HL-60 (cell line): Measurements from ENCODE around the gene GRAMD2A.

Experiments used
- DNase-seq, 2 experiments: peaks; one replicate each; pipeline ENCODE4 v3.0.0-alpha.2; 2010 to 2020; ENCODE audit warnings: low read depth in 1 of 2, low spot score in 1 of 2
- H3K27ac ChIP-seq: fragments of 250-450 bp; sonication (Bioruptor Pico); replicated peaks from 2 replicates; pipeline ENCODE4 v1.5.1; 2020; ENCODE audit warnings: mild to moderate bottlenecking, moderate library complexity
- H3K27me3 ChIP-seq: fragments of 250-450 bp; sonication (Bioruptor Pico); 2 replicates; pipeline ENCODE4 v1.5.1; 2021; ENCODE audit warnings: mild to moderate bottlenecking, moderate library complexity; ENCODE audit not compliant: insufficient read depth, poor library complexity, severe bottlenecking
- H3K4me3 ChIP-seq: replicated peaks from 2 replicates; pipeline ENCODE4 v1.5.1; 2011; ENCODE audit warnings: mild to moderate bottlenecking, control low read depth, low read length; ENCODE audit not compliant: insufficient read depth
- GABPA ChIP-seq: IDR thresholded peaks from 2 replicates; pipeline ENCODE4 v1.6.1; 2012; ENCODE audit warnings: low read depth
- POLR2AphosphoS5 ChIP-seq: IDR thresholded peaks from 2 replicates; pipeline ENCODE4 v1.6.1; 2012; ENCODE audit warnings: low read depth
- REST ChIP-seq: IDR thresholded peaks from 2 replicates; pipeline ENCODE4 v1.6.1; 2012; ENCODE audit warnings: low read depth; ENCODE audit not compliant: insufficient replicate concordance
- SPI1 ChIP-seq: IDR thresholded peaks from 2 replicates; pipeline ENCODE4 v1.6.1; 2012; ENCODE audit warnings: low read depth, mild to moderate bottlenecking, borderline replicate concordance
- TF ChIP-seq, protein P1 (sequence below): IDR thresholded peaks from one replicate; pipeline ENCODE4 v1.5.1; 2011; ENCODE audit warnings: low read length, control low read depth, inconsistent platforms; ENCODE audit not compliant: insufficient read depth

The GRAMD2A gene

DNA sequence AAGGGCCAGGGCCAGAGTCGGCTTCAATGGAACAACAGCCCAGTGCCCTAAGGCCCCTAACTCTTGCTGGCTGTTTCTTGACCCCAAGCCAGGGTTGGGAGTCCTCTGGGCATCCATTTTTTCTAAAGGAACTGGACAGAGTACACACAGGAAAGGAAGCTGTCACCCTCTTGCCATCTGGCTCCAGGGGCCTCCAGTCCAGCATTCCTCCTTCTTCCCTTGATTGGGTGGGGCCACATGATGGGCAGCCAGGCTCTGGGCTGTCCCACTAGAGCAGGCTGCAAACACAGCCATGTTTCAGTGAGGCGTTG, 1.6 kb upstream of the GRAMD2A start:
- peak in 1 of 2 experiments; percentile 8 for DNase-seq
- TF ChIP-seq REST (no peak), POLR2AphosphoS5 (no peak), SPI1 (no peak), GABPA (no peak)
- TF ChIP-seq, protein P1, sequence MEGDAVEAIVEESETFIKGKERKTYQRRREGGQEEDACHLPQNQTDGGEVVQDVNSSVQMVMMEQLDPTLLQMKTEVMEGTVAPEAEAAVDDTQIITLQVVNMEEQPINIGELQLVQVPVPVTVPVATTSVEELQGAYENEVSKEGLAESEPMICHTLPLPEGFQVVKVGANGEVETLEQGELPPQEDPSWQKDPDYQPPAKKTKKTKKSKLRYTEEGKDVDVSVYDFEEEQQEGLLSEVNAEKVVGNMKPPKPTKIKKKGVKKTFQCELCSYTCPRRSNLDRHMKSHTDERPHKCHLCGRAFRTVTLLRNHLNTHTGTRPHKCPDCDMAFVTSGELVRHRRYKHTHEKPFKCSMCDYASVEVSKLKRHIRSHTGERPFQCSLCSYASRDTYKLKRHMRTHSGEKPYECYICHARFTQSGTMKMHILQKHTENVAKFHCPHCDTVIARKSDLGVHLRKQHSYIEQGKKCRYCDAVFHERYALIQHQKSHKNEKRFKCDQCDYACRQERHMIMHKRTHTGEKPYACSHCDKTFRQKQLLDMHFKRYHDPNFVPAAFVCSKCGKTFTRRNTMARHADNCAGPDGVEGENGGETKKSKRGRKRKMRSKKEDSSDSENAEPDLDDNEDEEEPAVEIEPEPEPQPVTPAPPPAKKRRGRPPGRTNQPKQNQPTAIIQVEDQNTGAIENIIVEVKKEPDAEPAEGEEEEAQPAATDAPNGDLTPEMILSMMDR = no peak
- H3K27ac ChIP-seq = no peak overlapping the region
- H3K27me3 ChIP-seq = no peaks in the 10 kb centered on the region
- H3K4me3 ChIP-seq = no peak overlapping the region

DNA sequence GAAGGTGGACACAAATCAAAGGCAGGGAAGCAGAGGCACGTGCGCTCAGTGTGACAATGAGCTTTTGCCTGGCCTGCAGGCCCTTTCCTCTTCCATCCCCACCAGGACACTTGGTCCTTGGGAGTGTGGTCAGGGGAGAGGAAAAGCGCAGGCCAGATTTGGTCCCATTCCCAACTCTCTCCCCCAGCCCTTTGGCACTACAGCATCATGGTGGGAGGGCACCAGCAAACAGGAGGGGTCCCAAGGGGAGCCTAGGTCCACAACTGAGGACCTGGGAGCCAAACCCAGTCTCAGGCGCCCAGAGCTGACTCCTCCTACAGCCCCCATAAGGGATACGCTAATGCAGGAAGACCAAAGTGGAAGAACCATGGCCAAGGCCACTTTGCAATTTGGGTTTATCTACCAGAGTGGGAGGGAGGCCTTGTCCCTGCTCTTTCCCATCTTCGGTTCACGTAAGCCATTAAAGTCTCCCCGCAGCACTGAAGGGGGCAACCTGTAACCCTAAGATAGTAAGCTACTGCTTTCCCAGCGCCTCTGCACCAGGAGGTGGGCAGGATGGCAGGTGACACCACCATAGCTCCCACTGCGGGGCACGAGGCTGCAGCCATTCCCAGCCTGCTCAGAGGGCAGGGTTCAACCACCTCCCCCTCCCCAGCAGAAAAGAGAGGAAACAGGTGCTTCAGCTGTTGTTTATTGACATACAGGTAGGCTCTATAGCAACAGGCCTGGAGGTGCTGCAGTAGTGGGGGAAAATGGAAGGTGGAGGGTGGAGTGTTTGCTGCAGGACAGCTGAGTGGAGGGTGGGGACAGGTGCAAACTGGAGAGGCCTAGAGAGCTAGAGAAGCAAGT, 993 bp upstream of the GRAMD2A start:
- H3K4me3 ChIP-seq = no peak overlapping the region
- H3K27ac ChIP-seq = no peak overlapping the region
- peak in 1 of 2 experiments; percentile 3 for DNase-seq
- TF ChIP-seq POLR2AphosphoS5 = peak; percentile 15; the same call in 1 of the 2 replicates
- TF ChIP-seq, protein P1 = no peak
- no peaks in the 10 kb centered on the region for H3K27me3 ChIP-seq

DNA sequence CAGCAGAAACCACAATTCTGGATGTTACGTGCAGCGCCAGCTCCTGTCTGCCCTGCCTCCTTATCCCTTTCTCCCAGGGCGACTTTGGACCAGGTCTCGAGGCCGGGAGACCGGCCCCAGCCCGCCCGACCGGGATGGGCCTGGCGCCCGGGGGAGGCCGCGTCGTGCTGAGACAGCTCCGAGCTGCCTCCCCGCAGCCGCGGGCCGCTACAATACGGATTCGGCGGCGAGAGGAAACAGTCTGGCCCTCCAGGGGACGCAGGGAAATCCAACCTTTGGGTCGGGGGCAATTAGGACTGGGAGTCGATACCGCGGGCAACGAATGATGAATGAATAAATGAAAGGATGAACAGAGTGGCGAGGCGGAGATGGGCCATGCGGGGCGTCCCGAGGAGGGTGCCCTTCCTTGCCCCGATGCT, 537 bp downstream of the GRAMD2A start:
- H3K27ac ChIP-seq = no peak overlapping the region
- DNase-seq = no peak
- H3K27me3 ChIP-seq = no peaks in the 10 kb centered on the region
- TF ChIP-seq POLR2AphosphoS5 = no peak
- TF ChIP-seq, protein P1 = no peak
- TF ChIP-seq REST = no peak
- TF ChIP-seq SPI1 = no peak
- no peak for TF ChIP-seq GABPA
- H3K4me3 ChIP-seq = no peak overlapping the region
